Stimulated activated CD4-positive, alpha-beta T cell treated with anti-CD3 and anti-CD28 coated beads, Interleukin-15, amount 100 ng/mL, for 24 hours (primary cell): ENCODE data around the gene CASP10.

ENCODE experiments used
- DNase-seq: peaks from one replicate; pipeline ENCODE4 v3.0.0-alpha.2; 2020

CASP10 gene

GRCh38 chr2:201263779-201264178 is 80.8 kb downstream of the CASP10 start:
- DNase-seq = no peak

- no peak for DNase-seq
These were observed 81.7 kb downstream of the CASP10 start for GRCh38 chr2:201264472-201265173.

GRCh38 chr2:201266629-201267028 is 83.7 kb downstream of the CASP10 start:
- DNase-seq = no peak

DNA sequence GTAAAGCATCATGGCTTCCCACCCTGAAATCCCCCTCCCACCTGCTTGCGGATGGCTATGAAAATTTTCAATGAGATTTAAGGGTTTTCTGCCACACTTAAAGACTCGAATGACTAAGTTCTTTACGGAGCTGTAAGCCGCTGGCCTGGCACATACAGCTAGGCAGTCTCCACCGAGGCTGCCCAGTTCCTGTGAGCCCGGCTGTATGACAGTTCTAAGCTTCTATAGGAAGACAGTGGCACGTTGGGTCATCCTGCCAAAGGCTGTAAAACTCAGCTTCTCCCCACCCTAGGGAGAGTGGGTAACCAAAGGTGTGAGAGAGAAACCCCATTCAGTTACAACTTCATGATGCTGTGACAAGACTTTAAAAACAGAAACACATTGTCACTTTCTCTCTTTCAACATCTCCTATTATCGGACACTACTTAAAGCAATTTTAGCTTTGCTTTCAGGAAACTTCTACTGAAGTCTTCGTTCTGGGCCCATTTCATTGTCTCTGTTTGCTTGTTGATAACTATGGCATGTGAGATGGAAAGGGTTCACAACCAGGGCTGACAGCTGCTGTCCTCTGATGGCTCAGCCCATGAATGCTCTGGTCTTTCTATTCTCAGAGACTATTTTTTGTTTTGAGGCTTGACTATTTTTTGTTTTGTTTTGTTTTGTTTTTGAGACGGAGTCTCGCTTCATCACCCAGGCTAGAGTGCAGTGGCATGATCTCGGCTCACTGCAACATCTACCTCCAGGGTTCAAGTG is 84.5 kb downstream of the CASP10 start:
- no peak for DNase-seq

GRCh38 chr2:201269764-201270163 is 86.8 kb downstream of the CASP10 start:
- no peak for DNase-seq

GRCh38 chr2:201270293-201271001 is 87.5 kb downstream of the CASP10 start:
- DNase-seq = no peak

- no peak for DNase-seq
These were observed 89.0 kb downstream of the CASP10 start for GRCh38 chr2:201271917-201272316.

DNA sequence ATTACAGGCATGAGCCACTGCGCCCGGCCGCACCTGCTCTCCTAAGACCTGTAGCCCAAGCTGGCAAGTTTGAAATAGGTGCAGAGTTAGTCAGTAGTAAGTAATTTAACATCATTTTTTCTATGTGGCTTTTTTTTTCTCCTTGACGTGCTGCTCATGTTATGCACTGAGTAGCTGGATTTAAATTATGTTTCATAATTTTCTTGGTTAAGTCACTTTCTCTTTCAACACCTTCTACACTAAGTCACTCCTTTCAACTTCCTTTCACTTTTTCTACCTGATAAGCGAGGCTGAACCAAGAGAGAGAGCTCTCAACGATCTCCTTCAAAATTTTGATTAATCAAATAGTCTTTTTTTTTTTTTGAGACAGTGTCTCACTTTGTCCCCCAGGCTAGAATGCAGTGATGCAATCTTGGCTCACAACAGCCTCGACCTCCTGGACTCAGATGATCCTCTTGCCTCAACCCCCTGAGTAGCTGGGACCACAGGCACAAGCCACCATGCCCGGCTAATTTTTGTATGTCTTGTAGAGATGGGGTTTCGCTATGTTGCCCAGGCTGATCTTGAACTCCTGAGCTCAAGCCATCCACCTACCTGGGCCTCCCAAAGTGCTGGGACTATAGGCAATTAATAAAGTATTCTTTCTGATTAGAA is 90.5 kb downstream of the CASP10 start:
- no peak for DNase-seq

- no peak for DNase-seq
These were observed 92.1 kb downstream of the CASP10 start for GRCh38 chr2:201275069-201275468.

GRCh38 chr2:201275990-201276389 is 93.0 kb downstream of the CASP10 start:
- no peak for DNase-seq

- DNase-seq = no peak
These were observed 93.6 kb downstream of the CASP10 start for GRCh38 chr2:201276511-201276910.
